ENCODE measurements around the gene TAL1.
"Not testable (repeated sequence)": the region's sequence is repeated elsewhere in the genome, so short reads cannot be mapped to it uniquely, and the experiment has no call there.

Gene TAL1

DNA sequence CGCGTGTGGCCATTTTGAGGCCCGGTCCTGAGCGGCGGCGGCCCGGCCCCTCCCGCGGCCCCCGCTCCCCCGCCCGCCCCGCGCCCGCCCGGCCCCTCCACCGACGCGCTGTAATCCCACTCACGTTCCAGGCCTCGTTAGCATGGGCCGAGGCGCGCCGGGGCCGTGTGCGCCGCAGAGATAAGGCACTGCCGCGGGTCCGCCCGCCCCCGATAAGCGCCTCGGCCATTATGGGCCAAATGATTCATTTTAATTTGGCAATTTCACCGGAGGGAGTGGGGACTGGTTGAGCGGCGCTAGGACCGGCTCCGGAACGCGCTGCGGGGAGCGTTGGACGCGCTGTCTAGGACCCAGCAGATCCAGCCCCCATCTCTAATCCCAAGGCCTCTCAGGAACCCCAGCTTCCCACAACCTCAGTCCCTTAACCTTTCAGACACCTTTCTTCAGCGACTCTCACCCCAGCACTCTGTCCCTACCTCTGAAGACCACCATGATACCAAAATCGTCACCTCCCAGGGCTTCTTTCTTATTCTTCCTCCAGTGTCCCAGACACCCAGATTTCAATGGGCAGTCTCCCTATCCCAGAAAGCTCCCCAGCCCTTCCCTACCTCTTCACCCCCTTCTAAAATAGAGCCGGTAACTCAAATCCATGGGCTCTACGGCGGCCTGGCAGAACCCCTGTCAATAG is at the start of gene TAL1:
Gene TAL1, minus strand, starts transcription at position 39 of the 688 bp plus-strand sequence. CDS start 6,337 bp downstream, outside the sequence.
- no peak for DNase-seq

DNA sequence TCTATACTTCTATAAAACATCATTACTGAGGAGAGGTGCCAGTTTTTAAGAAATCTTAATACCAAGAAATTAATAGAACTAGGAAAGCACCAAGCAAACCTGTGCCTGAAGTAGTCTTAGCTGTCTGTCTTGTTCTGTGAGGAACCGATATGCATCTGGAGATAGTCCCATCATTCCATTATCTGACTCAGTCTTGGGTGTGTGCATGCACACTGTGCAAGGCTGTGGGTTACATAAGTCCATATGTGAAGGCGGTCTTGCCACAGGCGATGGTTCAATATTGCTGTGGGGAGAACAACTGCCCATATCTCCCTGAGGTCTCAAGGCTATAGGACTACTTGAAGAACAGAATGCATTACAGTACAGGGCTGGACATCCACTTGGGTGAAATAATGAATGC is 48.1 kb upstream of the TAL1 start:
- no peak for DNase-seq

- DNase-seq = no peak
Measured at GRCh38 chr1:47276850-47277249, 44.8 kb upstream of the TAL1 start.

DNA sequence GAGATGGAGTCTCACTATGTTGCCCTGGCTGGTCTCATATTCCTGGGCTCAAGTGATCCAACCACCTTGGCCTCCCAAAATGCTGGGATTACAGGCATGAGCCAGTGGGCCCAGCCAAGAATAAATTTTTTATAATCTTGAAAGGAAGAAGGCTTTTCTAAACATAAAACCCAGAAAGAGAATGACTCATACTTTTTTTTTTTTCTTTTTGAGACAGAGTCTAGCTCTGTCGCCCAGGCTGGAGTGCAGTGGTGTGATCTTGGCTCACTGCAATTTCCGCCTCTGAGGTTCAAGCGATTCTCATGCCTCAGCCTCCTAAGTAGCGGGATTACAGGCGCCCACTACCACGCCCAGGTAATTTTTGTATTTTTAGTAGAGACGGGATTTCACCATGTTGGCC is 43.8 kb upstream of the TAL1 start:
- not testable (repeated sequence) for DNase-seq

DNA sequence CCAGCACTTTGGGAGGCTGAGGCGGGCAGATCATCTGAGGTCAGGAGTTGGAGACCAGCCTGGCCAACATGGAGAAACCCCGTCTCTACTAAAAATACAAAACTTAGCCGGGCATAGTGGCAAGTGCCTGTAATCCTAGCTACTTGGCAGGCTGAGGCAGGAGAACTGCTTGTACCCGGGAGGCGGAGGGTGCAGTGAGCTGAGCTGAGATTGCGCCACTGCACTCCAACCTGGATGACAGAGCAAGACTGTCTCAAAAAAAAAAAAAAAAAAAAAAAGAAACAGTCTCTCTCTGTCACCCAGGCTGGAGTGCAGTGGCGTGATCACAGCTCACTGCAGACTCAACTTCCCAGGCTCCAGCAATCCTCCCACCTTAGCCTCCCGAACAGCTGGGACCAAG is 33.5 kb upstream of the TAL1 start:
- DNase-seq = not testable (repeated sequence)

DNA sequence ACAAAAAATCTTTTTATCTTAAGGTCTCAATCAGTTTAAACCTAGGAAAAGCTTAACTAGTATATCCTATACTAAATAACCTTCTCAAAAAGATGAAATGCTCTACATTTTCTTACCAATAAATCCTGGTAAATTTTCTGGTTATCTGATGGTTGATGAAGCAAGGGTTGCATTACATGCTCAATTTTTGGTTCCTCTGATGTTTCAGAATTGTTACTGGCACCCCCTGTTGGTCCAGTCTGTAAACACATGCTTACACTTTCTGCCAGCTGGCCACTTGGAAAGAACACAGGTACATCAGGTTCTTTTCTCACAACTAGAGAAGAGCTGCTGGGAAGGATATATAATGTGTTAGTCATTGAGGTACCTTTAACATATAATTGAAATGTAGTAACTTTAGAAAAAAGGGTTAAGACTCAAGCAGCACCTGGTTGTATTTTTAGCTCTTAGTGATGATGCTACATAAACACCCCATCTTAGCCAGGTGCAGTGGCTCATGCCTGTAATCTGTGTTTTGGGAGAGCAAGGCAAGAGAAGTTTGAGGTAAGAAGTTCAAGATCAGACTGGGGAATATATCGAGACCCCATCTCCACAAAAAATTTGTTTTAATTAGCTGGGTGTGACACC is 30.9 kb upstream of the TAL1 start:
- peak; percentile 9 for DNase-seq

- DNase-seq = no peak
Measured at GRCh38 chr1:47257224-47257623, 25.2 kb upstream of the TAL1 start.

DNA sequence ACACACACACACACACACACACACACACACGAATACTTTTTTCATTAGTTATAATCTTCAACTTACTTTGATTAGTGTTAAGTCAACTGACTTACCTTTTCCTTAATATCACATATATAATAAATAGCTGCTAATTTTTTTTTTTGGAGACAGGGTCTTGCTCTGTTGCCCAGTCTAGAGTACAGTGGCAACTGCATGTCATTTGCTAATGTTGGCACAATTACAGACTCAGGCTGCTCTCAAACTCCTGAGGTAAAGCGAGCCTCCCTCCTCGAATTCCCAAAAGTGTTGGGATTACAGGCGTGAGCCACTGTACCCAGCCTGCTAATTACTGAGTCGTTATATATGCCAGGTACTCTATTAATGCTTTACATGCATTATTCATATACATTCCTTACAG is 20.8 kb upstream of the TAL1 start:
- no peak for DNase-seq

GRCh38 chr1:47252369-47252768 is 20.3 kb upstream of the TAL1 start:
- no peak for DNase-seq

DNA sequence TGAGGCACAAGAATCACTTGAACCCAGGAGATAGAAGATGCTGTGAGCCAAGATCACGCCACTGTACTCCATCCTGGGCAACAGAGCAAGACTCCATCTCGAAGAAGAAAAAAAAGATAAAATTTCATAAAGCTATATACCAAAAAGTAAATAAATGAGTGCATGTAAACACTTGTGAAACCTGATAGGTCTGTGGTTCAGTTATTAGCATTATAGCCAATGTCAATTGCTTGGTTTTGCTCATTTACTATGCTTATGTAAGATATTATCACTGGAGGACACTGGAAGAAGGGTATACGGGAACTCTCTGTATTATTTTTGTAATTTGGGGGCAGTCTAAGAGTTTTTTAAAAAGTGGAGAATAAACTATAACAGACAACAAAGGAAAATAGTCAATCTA is 17.7 kb upstream of the TAL1 start:
- DNase-seq = no peak

- no peak for DNase-seq
Measured at GRCh38 chr1:47244339-47244862, 12.4 kb upstream of the TAL1 start.

- no peak for DNase-seq
Measured at GRCh38 chr1:47243910-47244309, 11.9 kb upstream of the TAL1 start.

GRCh38 chr1:47241114-47242113 is 9.4 kb upstream of the TAL1 start:
- DNase-seq = no peak

DNA sequence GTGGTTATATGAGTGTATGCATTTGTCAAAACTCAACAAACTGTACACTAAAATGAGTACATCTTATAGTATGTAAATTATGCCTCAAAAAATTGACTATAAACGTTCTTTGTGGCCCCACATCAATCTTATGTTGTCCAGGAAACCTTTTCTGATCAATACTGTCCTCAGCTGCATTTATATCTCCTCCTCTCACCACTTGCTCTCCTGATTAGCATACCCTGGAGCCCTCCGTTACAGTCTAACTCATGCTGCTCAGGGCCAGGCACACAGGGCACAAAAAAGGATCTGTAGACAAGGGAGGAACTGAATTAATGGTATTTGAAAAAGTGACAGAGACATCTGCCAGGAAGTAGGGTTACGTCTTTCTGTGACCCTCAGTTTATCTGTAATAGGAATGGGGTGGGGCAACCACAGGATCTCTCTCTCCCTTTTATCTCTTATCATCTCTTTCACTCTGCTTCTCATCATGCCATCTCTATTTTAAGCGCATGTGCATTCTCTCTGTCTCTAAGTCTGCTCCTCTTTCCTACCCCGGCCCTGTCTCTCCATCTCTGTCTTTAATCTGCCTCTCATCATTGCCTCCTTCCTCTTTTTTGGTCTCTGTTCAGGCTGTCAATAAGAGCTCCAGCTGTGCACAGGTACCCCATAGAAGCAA is 7.0 kb upstream of the TAL1 start:
- DNase-seq = no peak

DNA sequence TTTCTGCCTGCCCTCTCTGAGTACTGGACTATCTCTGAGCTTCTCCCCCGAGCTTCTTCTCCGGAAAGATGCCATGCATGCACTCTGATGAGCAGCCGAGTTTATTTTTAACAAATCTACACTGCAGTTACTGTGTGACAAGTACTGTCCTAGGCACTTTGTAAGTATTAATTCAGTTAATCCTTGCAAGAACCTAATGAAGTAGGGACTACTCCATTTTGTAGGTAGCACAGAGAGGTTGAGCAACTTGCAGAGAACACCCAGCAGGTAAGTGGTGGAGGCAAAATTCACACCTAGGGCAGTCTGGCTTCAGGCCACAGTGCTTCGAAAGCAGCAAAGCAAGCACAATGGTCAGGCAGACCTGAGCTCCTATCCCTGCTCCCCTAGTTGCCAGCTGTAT is 3.8 kb upstream of the TAL1 start:
- no peak for DNase-seq

DNA sequence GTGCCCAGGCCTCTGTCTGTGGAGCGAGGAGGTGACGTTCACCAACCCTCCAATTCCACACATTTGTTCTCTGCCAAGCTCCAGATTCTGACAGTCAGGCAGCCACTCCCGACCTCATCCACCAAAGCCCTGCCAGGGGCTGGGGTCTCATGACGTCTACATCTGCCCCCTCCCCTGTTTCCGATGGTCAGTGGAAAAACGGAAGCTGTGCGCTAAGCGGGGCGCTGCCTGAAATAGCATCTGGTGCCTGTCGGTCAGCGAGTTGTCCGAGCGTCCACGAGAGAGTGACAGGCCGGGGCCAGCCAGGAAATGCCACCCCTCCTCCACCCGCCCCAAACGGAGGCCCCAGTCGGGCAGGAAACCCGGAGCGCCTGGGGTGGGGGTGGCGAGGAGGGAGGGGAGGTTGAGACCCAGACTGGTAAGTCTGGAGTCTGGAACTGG is 3.2 kb upstream of the TAL1 start:
- DNase-seq = no peak

GRCh38 chr1:47233186-47233585 is 1.2 kb upstream of the TAL1 start:
- no peak for DNase-seq

DNA sequence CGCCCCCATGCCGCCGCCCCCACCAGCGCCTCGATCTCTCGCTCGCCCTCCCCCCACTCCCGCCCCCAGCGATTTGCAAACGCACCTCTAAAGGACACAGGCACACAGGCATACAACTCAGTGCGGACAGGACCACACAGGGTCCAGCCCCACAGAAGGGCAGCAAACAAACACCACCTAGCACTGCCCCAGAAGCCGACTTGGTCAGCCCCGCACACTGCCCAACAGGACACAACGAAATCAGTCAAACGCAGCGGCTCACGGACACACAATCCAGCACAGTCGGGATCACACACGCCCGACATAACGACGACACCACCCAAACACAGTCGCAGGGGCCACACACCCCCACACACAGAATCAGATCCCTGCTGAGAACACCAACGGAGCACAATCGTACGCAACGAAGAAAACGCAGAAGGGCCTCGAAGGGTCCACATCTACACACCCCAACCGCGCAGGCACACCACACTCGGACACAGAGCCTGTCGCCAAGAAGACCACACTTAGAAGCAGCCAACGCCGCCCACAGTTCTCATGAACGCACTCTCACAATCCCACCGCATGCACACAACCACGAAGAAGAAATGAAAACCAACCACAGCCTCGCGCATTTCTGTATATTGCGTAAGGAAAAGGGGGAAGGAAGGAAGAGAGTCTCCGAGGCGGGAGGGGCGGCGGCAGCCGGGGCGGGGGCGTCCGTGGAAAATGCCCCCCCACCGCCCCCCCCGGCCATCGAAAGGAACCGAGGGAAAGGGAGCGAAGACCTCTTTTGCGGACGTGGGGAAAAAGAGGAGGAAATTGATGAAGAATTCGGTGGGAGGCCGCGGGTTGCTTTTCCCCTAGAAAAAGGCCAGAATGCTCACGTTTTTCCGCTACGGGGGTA is 481 bp downstream of the TAL1 start:
- no peak for DNase-seq

DNA sequence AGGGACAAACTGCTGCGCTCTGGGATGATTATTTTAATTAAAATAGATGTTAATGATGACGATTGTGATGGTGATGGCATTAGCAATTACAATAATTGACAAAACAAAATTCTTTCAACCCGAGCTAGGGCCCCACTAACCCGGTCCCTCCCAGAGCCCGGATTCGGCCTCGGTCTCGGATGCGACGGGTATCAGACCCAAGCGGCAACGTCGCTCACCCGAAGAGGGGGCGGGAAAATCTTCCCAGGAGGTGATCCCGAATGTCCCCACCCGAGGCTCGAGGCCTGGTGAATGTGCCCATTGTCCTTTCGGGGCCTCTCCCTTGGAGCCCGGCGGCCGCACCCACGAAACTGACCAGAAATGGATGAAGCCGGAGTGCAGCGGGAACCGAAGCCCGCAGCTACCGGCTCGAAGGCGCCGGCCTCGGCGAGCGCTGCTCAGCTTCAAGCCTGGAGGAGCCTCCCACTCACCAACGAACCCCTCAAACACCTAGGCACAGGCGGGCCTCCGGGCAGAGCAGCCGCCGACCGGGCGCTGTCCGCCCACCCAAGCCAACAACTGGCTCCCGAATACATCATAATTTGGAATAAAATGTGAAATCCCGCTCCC is 1.2 kb downstream of the TAL1 start:
- no peak for DNase-seq

GRCh38 chr1:47229886-47230691 is 1.9 kb downstream of the TAL1 start:
- DNase-seq = no peak

Data from NCI-H774 (cell line).